HS-27A (cell line): ENCODE results near the gene GRK5.
"Not testable (repeated sequence)": the region's sequence is repeated elsewhere in the genome, so short reads cannot be mapped to it uniquely, and the experiment has no call there.

ENCODE experiments used
- DNase-seq: peaks from one replicate; pipeline ENCODE4 v3.0.0-alpha.2; 2012; ENCODE audit warnings: low read depth, missing footprints

The GRK5 gene

DNA sequence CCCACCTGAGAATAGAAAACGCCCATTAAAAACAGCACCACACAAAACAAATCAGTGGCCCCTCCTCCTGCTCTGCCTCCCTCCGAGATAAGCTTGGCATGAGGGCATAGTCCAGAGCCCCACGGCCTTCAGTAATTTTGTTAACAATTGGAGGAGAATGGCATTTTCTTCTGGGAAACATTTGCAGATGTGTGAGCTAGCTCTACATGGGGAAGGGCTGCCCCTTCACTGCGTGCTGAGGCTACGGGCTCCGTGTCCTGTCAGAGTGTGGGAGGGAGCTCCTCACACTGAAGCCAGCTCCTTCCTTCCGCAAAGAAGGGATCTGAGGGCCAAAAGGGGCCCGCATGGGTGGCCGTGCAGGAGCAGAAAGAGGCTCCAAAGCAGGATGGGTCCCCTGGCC is 15.2 kb downstream of the GRK5 start:
- no peak for DNase-seq

DNA sequence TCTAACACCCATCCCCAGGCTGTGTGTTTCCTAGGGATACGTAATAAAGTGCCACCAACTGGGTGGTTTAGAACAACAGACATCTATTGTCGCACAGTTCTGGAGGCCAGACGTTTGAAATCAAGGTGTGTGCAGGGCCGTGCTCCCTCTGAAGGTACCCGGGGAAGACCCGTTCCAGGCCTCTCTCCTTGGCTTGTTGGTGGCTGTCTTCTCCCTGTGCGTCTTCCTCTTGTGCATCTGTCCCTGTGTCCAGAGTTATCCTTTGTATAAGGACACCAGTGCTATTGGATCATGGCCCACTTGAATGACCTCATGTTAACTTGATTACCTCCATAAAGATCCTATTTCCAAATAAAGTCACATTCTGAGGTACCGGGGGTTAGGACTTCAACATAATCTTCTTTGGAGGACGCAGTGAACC is 15.6 kb downstream of the GRK5 start:
- no peak for DNase-seq

DNA sequence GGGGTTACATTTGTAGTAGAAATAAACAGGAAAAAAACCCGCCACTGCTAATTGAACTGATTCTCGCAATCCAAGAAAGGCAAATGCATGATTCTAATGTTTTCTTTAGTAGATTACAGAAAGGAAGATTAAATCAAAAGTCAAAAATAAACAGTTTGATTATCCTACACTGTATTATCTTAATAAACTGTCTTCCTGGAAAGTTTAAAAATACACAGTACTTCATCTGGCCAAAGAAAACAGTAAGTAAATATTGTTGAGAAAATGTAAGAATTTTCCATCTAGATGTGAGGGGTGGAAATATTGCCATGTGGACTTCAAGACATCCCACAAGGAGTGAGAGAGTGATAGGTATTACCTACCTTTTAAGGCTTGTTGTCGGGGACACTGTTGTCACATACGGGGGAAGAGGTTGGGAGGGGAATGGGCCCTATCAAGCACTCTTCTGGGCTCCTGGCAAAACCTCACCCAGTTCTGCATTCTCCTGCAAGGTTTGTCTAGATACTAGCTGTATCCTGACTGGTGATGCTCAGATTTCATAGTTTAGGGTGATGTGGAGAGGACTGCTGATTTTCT is 17.8 kb downstream of the GRK5 start:
- DNase-seq: no peak

DNA sequence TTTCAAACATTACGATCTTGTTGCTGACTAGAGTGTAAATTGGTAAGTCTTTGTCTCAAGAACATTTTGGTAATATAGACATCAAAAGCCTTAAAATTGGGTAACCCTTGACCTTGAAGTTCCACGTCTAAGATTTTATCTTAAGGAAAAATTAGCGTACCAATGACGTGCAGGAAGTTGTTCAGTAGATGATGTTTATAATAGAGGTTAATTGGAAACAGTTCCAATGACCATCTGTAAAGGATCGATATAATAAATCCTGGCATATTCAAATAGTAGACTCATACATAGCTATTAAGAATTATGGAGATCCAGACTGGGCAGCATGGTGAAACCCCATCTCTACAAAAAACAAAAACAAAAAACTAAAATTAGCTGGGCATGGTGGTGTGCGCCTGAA is 20.5 kb downstream of the GRK5 start:
- no peak for DNase-seq

DNA sequence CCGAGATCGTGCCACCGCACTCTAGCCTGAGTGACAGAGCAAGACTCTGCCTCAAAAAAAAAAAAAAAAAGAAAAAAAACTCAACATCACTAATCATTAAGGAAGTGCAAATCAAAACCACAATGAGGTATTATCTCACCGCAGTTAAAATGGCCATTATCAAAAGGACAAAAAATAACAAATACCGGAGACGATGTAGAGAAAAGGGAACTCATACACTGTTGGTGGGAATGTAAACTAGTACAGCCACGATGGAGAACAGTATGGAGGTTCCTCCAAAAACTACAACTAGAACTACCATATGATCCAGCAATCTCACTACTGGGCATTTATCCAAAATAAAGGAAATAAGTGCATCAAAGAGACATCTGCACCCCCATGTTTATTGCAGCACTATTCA is 24.3 kb downstream of the GRK5 start:
- no peak for DNase-seq

DNA sequence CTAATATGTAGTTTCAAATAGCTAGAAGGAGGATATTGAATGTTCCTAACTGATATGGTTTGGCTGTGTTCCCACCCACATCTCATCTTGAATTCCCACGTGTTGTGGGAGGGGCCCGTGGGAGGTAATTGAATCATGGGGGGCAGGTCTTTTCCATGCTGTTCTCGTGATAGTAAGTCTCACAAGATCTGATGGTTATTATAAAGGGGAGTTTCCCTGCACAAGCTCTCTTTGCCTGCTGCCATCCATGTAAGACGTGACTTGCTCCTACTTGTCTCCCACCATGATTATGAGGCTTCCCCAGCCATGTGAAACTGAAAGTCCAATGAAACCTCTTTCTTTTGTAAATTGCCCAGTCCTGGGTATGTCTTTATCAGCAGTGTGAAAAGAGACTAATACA is 25.1 kb downstream of the GRK5 start:
- DNase-seq: not testable (repeated sequence)

DNA sequence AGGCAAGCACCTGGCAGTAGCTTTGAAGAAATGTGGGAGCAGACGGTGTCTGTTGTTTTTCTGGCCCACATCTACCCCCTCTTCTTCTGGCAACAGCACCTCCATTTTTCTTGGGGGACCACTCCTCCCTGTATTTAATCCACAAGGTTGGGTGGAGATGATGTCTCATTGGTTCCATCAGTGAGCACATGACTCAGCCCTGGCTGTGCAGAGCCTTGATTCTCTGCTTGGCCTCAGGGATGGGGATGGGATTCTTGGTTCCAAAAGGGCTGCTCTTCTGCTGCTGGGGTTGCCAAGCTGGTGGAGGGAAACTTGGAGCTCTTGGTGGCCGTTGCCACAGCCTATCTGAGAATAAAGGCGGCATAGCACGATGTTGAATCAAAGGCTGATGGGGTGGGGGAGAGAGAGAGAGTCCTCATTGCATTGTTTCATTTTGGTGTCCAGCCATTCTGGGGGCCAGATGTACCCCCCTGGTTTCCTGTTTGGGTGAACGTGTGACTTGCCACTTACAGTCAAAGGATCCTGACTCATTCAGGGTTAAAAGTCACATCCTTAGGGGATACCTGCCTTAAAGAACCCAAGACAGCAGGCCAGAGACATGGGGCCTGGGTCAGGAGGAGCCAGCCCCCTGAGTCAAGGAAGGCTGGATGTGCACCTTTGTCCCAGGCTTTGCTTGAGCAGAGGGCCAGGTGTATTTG is 25.9 kb downstream of the GRK5 start:
- no peak for DNase-seq

DNA sequence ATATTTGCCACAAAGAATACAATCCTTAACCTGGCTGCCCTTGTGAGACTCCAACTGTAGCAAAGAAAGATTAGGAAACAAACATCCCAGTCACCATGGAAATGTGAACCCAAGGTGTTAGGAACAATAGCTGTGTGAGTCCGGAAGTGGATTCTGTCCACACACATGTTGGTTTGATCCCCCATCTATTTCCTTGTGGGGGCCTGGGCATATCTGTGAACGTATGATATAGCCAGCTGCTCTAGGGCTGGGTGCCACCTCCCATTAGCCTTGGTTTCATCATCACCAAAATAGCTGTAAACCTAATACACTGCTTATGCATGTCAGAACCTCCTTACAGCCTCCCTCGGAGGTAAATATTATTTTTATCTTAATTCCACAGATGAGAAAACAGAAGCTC is 26.4 kb downstream of the GRK5 start:
- DNase-seq: no peak

DNA sequence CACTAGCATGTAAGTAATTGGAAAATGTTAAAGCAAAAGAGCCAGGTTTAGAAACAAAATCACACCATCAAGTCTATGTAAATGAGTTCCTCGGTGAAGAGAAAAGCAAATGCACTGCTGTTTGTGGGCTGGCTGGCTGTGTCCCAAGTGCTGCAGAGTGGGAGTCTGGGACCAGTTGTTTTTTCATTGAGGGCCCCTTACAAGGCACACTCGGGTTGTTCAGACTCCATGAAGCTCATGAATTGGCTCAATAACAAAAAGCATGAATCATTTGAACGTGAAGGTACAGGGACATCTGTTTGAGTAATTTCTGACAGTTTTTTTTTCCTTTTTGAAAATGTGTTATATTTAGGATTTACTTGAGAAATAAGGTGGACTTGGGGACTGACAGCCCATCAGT is 28.0 kb downstream of the GRK5 start:
- DNase-seq: no peak

DNA sequence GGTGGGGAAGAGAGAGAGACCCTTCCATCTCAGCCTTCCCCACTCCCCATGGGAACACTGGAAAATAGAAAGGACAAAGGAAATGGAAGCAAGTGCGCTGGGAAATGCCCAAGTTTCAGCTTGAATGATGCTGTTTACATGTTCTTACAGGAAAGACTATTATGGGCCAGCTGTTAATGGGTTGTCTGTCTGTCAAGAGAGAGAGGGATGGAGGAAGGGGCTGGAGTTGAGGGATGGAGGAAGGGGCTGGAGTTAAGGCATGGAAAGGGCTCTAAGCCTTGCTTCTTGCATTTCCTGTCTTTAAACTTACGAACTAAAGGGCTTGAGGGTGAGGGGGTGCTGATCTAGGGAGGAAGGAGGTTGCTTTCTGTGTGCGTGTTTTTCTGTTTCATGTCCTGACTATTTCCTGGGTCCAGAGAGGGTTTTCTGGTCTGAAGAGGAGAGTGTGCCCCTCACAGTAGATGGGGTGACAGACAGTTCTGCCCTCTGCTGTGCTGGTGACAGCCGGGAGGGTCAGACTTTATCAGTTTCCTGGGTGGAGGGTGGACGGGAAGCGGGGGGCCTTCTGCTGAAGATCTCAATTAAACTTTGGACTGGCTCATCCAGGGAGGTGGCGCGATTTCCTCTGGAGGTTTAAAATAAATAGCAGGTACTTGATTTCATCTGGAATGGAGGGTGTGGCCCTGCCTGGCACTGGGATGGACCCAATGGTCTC is 30.5 kb downstream of the GRK5 start:
- no peak for DNase-seq

DNA sequence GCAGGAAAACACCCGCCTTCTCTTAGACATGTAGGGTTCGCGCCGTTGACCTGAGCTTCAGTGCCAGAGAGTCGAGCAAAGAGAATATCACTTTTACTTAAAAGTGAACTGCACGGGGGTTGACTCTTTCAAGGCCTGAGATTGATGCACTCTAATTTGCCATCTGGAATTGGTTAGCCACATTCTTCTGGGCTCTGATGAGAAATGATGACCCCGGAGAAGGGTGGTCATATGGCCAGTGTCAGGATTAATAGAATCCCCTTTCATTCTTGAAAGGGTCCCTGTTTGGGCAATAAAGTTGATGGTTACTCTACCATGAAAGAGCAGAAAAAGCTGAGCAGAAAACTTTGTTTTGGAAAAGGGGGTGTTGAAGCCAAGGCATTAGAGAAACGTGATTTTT is 31.2 kb downstream of the GRK5 start:
- DNase-seq: no peak

DNA sequence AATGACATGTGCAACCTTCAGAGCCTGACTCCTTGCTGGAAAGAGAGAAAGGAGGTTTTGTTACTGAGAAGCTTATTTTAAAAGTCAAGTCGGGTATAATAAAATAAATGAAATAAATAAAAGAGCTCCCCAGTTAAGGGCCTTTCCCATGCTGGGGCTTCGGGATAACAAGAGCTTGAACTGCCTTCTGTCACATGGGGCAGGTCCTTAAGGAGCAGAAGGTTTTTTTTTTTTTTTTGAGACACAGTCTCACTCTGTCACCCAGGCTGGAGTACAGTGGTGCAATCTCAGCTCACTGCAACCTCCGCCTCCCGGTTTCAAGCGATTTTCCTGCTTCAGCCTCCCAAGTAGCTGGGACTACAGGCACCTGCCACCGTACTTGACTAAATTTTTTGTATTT is 31.6 kb downstream of the GRK5 start:
- DNase-seq: not testable (repeated sequence)

DNA sequence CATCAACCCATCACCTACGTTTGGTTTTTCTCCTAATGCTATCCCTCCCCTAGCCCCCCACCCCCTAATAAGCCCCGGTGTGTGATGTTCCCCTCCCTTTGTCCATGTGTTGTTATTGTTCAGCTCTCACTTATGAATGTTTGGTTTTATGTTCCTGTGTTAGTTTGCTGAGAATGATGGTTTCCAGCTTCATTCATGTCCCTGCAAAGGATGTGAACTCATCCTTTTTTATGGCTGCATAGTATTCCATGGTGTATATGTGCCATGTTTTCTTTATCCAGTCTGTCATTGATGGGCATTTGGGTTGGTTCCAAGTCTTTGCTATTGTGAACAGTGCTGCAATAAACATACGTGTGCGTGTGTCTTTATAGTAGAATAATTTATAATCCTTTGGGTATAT is 32.3 kb downstream of the GRK5 start:
- not testable (repeated sequence) for DNase-seq

DNA sequence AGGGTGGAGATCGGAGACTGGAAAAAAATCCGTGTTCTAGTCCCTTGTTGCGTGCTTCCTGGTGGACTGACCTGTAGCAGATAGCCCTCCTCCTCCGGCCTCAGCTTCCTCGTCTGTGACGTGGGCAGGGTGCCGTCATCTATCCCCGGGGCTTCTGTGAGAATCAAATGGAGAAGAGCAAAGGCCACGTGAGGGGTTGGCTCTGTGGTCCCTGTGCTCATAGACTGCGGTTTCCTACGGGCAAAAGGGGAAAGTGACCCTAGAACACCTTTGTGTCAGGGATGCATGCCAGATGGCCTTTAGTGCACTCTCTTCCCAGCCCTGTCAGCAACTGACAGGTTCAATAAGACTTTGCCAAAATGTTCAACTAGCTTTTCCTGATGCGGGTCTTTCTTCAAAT is 33.7 kb downstream of the GRK5 start:
- DNase-seq: no peak

DNA sequence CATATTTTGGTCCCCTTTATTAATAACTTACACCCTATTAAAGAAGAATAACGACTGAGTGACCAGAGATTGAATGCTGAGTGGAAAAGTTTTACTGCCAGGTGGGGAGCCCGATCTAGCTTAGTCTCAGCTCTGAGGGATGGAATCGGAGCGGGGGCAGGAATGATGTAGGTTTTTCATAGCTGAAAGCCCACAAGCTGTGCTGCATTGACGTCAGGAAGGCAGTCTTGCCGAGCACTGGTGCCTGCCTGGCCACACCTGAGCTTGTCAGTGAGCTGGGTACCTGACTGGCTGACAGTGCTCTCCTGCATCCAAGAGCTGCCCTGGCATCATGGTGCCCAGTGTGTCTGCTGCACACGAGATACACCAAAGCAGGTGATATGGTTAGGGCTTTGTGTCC is 34.8 kb downstream of the GRK5 start:
- no peak for DNase-seq

DNA sequence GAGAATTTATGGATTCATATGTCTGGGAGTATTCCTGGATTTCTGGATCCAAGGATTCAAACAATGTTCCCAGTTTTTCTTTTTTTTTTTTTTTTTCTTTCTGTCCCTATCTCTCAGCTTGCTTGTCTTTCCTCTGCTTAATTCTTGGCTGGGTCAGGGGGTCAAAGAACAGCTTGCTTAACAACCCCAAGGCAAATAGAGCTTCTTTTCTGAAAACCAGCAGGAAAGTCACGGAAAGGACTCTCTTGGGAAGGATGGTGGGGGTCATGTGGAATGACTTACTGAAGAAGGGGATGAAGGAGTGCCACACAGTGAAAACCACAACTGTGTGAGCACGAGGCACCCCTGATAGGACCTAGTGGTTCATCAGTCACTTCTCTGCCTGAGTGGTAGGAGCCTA is 36.1 kb downstream of the GRK5 start:
- no peak for DNase-seq

DNA sequence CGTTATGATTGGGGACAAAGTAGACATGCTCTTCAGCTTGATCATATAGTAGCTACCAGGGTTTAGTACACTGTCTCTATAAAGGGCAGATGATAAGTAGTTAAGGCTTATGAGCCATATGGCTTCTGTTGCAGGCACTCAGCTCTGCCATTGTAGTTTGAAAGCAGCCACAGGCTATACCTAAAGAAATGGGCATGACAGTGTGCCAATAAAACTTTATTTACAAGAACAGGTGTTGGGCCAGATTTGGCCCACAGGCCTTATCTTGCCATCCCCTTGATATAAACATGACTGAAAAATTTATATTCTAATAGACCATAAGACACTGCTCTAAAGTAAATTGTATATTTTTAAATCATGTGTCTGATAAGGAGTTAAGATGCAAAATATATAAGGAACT is 36.6 kb downstream of the GRK5 start:
- no peak for DNase-seq

DNA sequence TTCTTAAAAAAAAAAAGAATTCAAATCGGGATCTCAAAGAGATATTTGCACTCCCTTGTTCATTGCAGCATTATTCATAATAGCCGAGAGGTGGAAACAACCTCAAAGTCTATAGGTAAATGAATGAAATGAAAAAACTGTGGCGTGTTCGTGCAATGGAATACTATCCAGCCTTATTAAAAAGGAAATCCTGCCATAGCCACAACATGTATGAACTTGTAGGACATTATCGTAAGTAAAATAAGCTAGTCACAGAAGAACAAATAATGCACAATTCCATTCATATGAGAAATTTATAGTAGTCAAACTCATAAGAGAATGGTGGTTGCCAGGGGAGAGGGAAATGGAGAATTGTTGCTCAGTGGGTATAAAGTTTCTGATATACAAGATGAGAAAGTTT is 37.9 kb downstream of the GRK5 start:
- DNase-seq: no peak

DNA sequence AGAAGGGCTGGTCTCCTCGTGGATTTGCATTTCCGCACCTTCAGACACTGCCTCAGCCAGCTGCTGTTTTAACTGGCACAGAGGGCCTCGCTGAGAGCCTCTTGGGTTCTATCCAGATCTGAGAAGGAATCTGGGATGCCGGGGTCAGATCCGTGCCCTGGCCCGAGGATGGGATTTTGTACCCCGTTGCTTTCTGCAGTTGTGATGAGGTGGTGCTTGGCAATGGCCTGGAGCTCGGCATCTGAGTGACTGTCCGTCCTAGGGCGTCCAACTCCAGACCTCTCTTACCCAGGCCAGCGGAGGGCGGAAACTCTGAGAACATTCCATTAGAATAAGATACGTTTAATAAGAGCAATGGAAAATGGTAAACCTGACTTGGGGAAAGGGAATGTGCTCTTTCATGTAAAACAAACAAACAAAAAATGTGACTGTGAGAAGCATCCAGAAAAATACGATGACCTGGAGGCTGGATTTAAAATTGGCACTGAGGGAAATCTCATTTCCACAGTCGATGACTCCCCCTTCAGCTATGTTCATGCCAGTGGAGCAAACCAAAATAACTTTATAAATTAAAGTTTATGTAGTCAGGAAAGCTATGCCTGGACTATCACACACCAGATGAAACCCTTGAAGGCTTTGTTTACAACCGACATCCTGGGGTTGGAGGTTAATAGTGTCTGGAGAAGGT is 39.6 kb downstream of the GRK5 start:
- DNase-seq: no peak

DNA sequence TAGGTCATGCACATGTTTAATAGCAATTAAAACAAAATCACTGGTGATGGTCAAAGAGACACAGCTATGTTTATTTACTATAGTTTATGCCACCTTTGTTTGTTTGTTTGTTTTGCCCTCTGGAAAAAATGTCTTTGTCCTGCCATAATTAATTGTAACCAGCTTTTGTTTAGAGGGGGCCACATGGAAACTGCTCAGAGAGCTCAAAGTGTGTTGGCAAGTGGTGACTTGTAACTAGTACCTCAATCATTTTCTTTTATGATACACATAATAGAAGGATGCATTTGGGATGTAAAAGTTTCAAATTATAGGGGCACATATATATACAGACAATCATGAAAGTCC is 40.2 kb downstream of the GRK5 start:
- no peak for DNase-seq

DNA sequence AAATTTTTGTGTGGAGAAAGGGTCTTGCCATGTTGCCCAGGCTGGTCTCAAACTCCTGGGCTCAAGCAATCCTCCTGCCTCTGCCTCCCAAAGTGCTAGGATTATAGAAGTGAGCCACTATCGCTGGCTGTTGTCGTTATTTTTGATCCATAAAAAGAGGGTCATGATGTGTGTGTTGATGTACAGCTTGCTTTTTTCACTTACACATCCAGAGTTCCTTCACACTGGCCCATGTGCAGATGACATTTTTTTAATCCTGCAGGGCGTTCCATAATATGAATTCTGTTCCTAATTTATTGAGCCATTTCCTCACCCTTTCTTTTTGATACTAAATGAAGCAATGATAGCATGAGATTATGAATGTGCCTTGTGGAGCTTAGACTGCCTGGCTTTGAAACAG is 40.8 kb downstream of the GRK5 start:
- no peak for DNase-seq

DNA sequence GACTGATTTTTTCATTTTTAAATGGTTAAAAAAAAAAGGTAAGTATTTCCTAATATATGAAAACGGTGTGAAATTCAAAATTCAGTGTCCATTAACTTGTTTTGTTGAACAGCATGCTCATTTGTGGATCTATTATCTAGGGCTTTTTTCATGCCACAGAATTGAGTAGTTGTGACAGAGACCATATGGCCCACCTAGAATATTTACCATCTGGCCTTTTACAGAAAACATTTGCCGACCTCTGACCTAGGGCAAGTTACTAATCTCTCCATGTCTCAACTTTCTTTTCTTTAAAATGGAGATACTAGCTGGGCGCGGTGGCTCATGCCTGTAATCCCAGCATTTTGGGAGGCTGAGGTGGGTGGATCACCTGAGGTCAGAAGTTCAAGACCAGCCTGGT is 41.3 kb downstream of the GRK5 start:
- DNase-seq: no peak

DNA sequence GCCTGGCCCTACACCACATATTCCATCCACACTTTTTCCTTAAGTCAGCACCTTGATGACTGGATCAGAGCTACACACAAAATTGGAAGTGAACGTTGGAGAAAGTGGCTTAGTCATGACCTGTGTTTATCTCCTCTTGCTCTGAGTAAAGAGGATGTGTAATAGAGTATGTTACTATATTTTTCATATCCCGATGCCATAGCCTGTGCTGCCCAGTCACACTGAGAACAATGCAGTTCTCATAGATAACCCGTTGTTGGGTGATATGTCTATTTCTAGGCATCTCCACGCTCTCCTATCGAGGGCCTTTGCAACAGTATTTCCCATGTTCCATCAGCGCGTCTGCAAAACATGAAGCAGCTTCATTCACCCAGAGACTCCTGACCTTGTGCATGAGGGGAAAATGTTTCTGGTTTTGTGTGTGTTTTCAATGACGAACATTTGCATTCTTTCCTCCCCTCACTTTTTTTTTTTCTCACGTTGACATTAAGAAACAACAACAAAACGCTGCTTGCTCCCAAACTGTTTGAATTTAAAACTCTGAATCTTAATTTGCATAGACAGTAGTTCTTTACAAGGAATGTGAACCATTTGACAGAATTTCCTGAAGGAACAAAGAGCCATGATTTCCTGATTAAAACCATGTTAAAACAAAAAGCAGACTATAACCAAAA is 43.4 kb downstream of the GRK5 start:
- DNase-seq: no peak
